Mucosa of stomach (tissue), 1 donor: Measurements from ENCODE around the gene NDFIP2.

Experiments
- H3K27me3 ChIP-seq: one replicate; pipeline ENCODE4 v1.7.0; 2013; ENCODE audit warnings: mild to moderate bottlenecking, low read length; ENCODE audit not compliant: control insufficient read depth, insufficient read depth
- H3K36me3 ChIP-seq: one replicate; pipeline ENCODE4 v1.7.0; 2013; ENCODE audit warnings: low read length; ENCODE audit not compliant: control insufficient read depth, insufficient read depth
- H3K4me1 ChIP-seq: one replicate; pipeline ENCODE4 v1.7.0; 2013; ENCODE audit warnings: mild to moderate bottlenecking, low read length; ENCODE audit not compliant: control insufficient read depth, insufficient read depth
- H3K4me3 ChIP-seq: one replicate; pipeline ENCODE4 v1.7.0; 2013; ENCODE audit warnings: low read length
- H3K9ac ChIP-seq: one replicate; pipeline ENCODE4 v1.7.0; 2013; ENCODE audit warnings: mild to moderate bottlenecking, low read length, moderate library complexity
- H3K9me3 ChIP-seq: one replicate; pipeline ENCODE4 v1.7.0; 2013; ENCODE audit warnings: mild to moderate bottlenecking, low read length, moderate library complexity; ENCODE audit not compliant: control insufficient read depth
- donor health status: Pancreatic carcinoma.

The NDFIP2 gene

GRCh38 chr13:79485014-79485811 lies 4.3 kb downstream of the NDFIP2 start:
- no peak overlapping the region for H3K4me3 ChIP-seq
- no peaks in the 10 kb centered on the region for H3K36me3 ChIP-seq
- H3K9ac ChIP-seq, result peak overlapping the region; percentile 52
- no peaks in the 10 kb centered on the region for H3K27me3 ChIP-seq
- peaks cover 40% of the 10 kb centered on the region for H3K4me1 ChIP-seq
- no peaks in the 10 kb centered on the region for H3K9me3 ChIP-seq

GRCh38 chr13:79486433-79487188 lies 5.7 kb downstream of the NDFIP2 start:
- H3K36me3 ChIP-seq, result no peaks in the 10 kb centered on the region
- H3K4me3 ChIP-seq, result no peak overlapping the region
- no peaks in the 10 kb centered on the region for H3K9me3 ChIP-seq
- H3K27me3 ChIP-seq, result no peaks in the 10 kb centered on the region
- H3K4me1 ChIP-seq, result peaks cover 53% of the 10 kb centered on the region
- no peak overlapping the region for H3K9ac ChIP-seq

GRCh38 chr13:79490326-79490725 lies 9.4 kb downstream of the NDFIP2 start:
- H3K4me1 ChIP-seq, result peaks cover 35% of the 10 kb centered on the region
- no peak overlapping the region for H3K9ac ChIP-seq

GRCh38 chr13:79490824-79491223 lies 9.9 kb downstream of the NDFIP2 start:
- no peaks in the 10 kb centered on the region for H3K9me3 ChIP-seq
- no peak overlapping the region for H3K9ac ChIP-seq
- no peaks in the 10 kb centered on the region for H3K36me3 ChIP-seq
- H3K4me1 ChIP-seq, result peaks cover 31% of the 10 kb centered on the region
- H3K4me3 ChIP-seq, result no peak overlapping the region
- no peaks in the 10 kb centered on the region for H3K27me3 ChIP-seq

More at GRCh38 chr13:79490326-79490725, 9.4 kb downstream of the NDFIP2 start:
- no peaks in the 10 kb centered on the region for H3K36me3 ChIP-seq
- H3K9me3 ChIP-seq, result no peaks in the 10 kb centered on the region
- H3K4me3 ChIP-seq, result no peak overlapping the region
- no peaks in the 10 kb centered on the region for H3K27me3 ChIP-seq

GRCh38 chr13:79491715-79492114 lies 10.8 kb downstream of the NDFIP2 start:
- Histone ChIP-seq H3K36me3 (no peaks in the 10 kb centered on the region), H3K4me1 (peaks cover 26% of the 10 kb centered on the region), H3K27me3 (no peaks in the 10 kb centered on the region), H3K4me3 (no peak overlapping the region), H3K9ac (no peak overlapping the region), H3K9me3 (no peaks in the 10 kb centered on the region)

- Histone ChIP-seq H3K9me3 (no peaks in the 10 kb centered on the region), H3K9ac (no peak overlapping the region), H3K4me3 (no peak overlapping the region), H3K36me3 (no peaks in the 10 kb centered on the region), H3K4me1 (peaks cover 24% of the 10 kb centered on the region), H3K27me3 (no peaks in the 10 kb centered on the region)
Observed at GRCh38 chr13:79492313-79492798, 11.4 kb downstream of the NDFIP2 start.

GRCh38 chr13:79492918-79493594 lies 12.1 kb downstream of the NDFIP2 start:
- Histone ChIP-seq H3K9me3 (no peaks in the 10 kb centered on the region), H3K36me3 (no peaks in the 10 kb centered on the region), H3K4me3 (no peak overlapping the region), H3K9ac (no peak overlapping the region), H3K27me3 (no peaks in the 10 kb centered on the region), H3K4me1 (peaks cover 24% of the 10 kb centered on the region)

- no peaks in the 10 kb centered on the region for H3K9me3 ChIP-seq
- H3K4me3 ChIP-seq, result no peak overlapping the region
- no peak overlapping the region for H3K9ac ChIP-seq
- H3K4me1 ChIP-seq, result peaks cover 14% of the 10 kb centered on the region
- H3K27me3 ChIP-seq, result no peaks in the 10 kb centered on the region
- H3K36me3 ChIP-seq, result no peaks in the 10 kb centered on the region
Observed at GRCh38 chr13:79496188-79496587, 15.2 kb downstream of the NDFIP2 start.

- H3K27me3 ChIP-seq, result no peaks in the 10 kb centered on the region
- H3K36me3 ChIP-seq, result no peaks in the 10 kb centered on the region
- no peak overlapping the region for H3K4me3 ChIP-seq
- peaks cover 8% of the 10 kb centered on the region for H3K4me1 ChIP-seq
- no peak overlapping the region for H3K9ac ChIP-seq
- no peaks in the 10 kb centered on the region for H3K9me3 ChIP-seq
Observed at GRCh38 chr13:79497064-79497463, 16.1 kb downstream of the NDFIP2 start.

- no peaks in the 10 kb centered on the region for H3K27me3 ChIP-seq
- H3K4me1 ChIP-seq, result peaks cover 4% of the 10 kb centered on the region
Observed at GRCh38 chr13:79497852-79498251, 16.9 kb downstream of the NDFIP2 start.

GRCh38 chr13:79500829-79501228 lies 19.9 kb downstream of the NDFIP2 start:
- Histone ChIP-seq H3K9me3 (no peaks in the 10 kb centered on the region), H3K36me3 (no peaks in the 10 kb centered on the region), H3K9ac (no peak overlapping the region), H3K4me1 (peaks cover 15% of the 10 kb centered on the region), H3K4me3 (no peak overlapping the region), H3K27me3 (no peaks in the 10 kb centered on the region)

More at GRCh38 chr13:79497852-79498251, 16.9 kb downstream of the NDFIP2 start:
- Histone ChIP-seq H3K36me3 (no peaks in the 10 kb centered on the region), H3K9me3 (no peaks in the 10 kb centered on the region), H3K9ac (no peak overlapping the region), H3K4me3 (no peak overlapping the region)
